RWPE1 (cell line): Measurements from ENCODE around the gene KPNA1.
"Not testable (repeated sequence)": the region's sequence is repeated elsewhere in the genome, so short reads cannot be mapped to it uniquely, and the experiment has no call there.

ENCODE experiments used
- CTCF ChIA-PET: fragments of 350-600 bp; sonication (Branson Sonifier 250); formaldehyde crosslinking; extraction: SDS; loops from one replicate; lab custom pipeline; 2021; lab: Yijun Ruan, JAX
- POLR2A ChIA-PET: fragments of 400-600 bp; formaldehyde crosslinking; extraction: SDS; loops from one replicate; lab custom pipeline; 2020; ENCODE audit warnings: antibody characterized with exemption; ENCODE audit not compliant: low non-redundant PET; lab: Yijun Ruan, JAX
- DNase-seq: peaks from one replicate; pipeline ENCODE4 v3.0.0; 2012; ENCODE audit warnings: low spot score
- H3K27ac ChIP-seq: fragments of 450-650 bp; 2 replicates; pipeline ENCODE4 v1.5.1; 2017
- TF ChIP-seq, protein P1 (sequence below): fragments of 450-650 bp; conservative IDR thresholded peaks from 2 replicates; pipeline ENCODE4 v1.5.1; 2017; ENCODE audit warnings: low read depth, mild to moderate bottlenecking

Gene KPNA1

DNA sequence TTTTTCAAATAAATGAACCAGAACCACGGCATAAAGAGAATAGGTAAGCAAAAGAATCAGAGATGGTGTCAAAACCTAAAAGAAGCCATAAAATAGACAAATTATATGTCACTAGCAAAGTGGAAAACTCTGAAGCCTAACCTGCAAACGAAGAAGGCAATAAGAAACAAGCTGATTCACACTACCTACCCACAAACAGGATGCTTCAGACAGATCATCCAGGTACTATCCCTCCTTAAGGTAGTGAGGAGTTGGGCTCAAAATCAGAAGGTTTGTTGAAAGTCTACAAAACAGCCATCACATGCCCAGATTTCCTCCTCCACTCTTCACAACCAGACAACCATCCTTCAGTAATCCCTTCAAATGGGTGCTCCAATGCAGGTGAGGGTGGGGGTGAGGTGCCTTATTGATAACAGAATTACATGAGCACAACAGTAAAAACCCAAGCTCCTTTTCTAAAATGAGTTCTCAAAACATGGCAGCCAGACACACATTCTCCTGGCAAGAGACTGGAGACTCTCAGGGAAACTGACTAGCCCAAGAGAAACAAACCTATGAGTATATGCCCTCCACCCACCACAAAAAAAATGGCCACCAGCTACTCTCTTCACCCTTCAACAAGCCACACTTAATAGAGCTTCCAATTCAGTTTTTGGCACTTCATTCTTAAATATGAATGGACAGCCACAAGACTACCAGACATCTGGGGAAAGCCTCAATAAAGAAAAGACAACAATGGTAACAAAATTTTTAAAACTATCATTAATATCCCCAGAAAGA lies 6.4 kb downstream of the KPNA1 start:
- DNase-seq: no peak
- TF ChIP-seq, protein P1, sequence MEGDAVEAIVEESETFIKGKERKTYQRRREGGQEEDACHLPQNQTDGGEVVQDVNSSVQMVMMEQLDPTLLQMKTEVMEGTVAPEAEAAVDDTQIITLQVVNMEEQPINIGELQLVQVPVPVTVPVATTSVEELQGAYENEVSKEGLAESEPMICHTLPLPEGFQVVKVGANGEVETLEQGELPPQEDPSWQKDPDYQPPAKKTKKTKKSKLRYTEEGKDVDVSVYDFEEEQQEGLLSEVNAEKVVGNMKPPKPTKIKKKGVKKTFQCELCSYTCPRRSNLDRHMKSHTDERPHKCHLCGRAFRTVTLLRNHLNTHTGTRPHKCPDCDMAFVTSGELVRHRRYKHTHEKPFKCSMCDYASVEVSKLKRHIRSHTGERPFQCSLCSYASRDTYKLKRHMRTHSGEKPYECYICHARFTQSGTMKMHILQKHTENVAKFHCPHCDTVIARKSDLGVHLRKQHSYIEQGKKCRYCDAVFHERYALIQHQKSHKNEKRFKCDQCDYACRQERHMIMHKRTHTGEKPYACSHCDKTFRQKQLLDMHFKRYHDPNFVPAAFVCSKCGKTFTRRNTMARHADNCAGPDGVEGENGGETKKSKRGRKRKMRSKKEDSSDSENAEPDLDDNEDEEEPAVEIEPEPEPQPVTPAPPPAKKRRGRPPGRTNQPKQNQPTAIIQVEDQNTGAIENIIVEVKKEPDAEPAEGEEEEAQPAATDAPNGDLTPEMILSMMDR: no peak
- ChIA-PET CTCF (interaction anchor here (0.6 to 0.7 kb wide), 3 partner anchors 17 to 1172 kb away, joined by 3 to 5 read pairs (median 4); no protein-coding TSS in a partner anchor), POLR2A (no interaction called here)
- no peak overlapping the region for H3K27ac ChIP-seq

DNA sequence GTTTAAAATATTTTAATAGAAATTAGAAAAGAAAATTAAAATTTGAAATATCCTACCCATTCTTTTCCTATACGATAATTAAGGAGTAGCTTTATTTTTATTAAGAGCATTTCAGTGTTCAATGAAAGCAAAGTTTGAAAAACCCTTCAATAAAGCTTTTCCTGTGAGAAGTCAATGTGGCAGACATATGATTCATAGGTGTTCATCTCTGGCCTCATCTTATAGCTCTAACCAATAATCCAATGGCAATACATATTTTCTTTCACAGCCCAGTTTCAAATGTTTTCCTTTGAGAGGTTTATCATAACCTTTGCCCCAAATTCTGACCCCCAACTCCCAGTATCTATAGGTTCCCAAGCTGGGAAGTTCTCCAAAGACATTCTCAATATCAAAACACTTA lies 8.3 kb downstream of the KPNA1 start:
- ChIA-PET POLR2A (no interaction called here), CTCF (no interaction called here)
- DNase-seq: no peak
- no peak overlapping the region for H3K27ac ChIP-seq
- TF ChIP-seq, protein P1: no peak

DNA sequence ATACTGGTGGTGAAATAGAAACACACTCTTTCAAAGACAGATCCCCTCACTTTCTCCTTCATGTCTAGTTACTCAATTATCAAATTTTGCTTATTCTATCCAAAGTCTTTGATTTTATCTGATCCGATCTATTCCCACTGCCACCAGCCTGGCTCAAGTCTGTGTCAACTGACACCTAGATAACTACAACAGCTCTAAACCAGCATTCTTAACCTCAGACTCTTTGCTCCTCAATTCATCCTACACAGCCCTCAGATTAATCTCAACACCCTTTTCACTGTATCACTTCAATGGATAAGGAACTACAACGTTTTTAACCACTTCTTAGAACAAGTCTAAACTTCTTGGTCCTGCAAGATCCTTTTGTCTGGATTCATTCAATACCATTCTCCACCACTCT lies 9.1 kb downstream of the KPNA1 start:
- DNase-seq: no peak
- CTCF ChIA-PET: no interaction called here
- no peak overlapping the region for H3K27ac ChIP-seq
- TF ChIP-seq, protein P1: no peak
- POLR2A ChIA-PET: no interaction called here

DNA sequence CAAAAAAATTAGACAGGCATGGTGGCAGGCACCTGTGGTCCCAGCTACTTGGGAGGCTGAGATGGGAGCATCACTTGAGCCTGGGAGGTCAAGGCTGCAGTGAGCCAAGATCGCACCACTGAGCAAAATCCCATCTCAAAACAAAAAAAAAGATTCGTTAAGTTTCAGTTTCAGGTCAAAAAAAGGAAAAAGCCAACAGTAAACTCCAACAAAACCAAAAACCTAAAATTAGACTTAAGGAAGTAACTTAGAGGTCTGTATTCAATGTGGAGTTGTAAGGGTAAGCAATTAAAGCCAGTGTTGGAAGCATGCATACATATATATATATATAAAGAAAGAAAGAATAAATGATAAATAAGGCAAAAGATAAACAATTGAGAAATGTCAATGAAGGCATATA lies 11.8 kb downstream of the KPNA1 start:
- CTCF ChIA-PET: interaction anchor here (0.7 kb wide), 1 partner anchor 71 kb away, joined by 3 read pairs; no protein-coding TSS in a partner anchor
- POLR2A ChIA-PET: no interaction called here

DNA sequence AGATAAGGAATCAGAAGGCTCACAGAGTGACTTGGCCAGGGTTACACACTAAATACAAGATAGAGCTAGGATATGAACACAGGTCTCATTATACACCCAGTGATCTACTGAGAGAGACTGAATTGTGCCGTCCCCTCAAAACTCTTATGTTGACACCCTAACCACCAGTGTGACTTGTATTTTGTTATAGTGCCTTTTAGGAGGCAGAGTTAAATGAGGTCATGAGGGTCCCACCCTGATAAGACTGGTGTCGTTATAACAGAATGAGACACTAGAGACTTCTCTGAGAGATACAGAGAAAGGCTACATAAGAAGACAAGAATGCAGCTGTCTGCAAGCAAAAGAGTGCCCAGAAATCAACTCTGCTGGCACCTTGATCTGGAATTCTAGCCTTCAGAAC lies 12.6 kb downstream of the KPNA1 start:
- CTCF ChIA-PET: no interaction called here

More for the DNA sequence above, 11.8 kb downstream of the KPNA1 start:
- DNase-seq: no peak
- TF ChIP-seq, protein P1: no peak
- no peak overlapping the region for H3K27ac ChIP-seq

DNA sequence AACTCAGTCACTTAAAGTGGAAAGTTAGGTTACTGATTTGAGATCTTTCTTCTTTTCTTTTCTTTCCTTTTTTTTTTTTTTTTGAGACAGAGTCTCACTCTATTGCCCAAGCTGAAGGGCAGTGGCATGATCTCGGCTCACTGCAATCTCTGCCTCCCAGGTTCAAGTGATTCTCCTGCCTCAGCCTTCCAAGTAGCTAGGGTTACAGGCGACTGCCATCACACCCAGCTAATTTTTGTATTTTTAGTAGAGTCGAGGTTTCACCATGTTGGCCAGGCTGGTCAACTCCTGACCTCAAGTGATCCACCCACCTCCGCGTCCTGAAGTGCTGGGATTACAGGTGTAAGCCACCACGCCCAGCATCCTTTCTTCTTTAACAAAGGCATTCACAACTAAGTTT lies 13.8 kb downstream of the KPNA1 start:
- DNase-seq, H3K27ac ChIP-seq, CTCF ChIA-PET, POLR2A ChIA-PET: not testable (repeated sequence)

More for the DNA sequence above, 12.6 kb downstream of the KPNA1 start:
- no peak overlapping the region for H3K27ac ChIP-seq
- DNase-seq: no peak
- TF ChIP-seq, protein P1: no peak
- POLR2A ChIA-PET: no interaction called here

DNA sequence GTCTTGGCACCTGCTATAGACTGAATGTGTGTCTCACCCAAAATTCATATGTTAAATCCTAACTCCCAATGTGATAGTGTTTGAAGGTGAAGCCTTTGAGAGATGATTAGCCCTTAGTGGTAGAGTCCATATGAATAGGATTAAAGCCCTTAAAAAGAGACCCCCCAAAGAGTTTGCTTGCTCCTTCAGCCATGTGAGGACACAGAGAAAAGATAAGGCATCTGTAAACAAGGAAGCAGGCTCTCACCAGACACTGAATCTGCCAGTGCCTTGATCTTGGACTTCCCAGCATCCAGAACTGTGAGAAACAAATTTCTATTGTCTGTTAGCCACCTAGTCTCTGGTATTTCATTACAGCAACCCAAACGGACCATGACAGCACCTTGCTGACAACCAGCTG lies 16.6 kb downstream of the KPNA1 start:
- H3K27ac ChIP-seq: no peak overlapping the region
- DNase-seq: no peak
- CTCF ChIA-PET: interaction anchor here (0.5 kb wide), 2 partner anchors 50 to 436 kb away, joined by 3 to 5 read pairs; no protein-coding TSS in a partner anchor
- TF ChIP-seq, protein P1: no peak
- POLR2A ChIA-PET: no interaction called here
